ENCODE results near the gene S100A8. TPM values are rescaled to one million over a fixed set of nuclear protein-coding genes. Genes with fewer than 3 reads are reported as not detected.

The S100A8 gene
- total and polyA plus RNA-seq, 2 donors (not counting 3 experiments of a cell fraction or from before 2014, with no cell fraction given), result not detected

DNA sequence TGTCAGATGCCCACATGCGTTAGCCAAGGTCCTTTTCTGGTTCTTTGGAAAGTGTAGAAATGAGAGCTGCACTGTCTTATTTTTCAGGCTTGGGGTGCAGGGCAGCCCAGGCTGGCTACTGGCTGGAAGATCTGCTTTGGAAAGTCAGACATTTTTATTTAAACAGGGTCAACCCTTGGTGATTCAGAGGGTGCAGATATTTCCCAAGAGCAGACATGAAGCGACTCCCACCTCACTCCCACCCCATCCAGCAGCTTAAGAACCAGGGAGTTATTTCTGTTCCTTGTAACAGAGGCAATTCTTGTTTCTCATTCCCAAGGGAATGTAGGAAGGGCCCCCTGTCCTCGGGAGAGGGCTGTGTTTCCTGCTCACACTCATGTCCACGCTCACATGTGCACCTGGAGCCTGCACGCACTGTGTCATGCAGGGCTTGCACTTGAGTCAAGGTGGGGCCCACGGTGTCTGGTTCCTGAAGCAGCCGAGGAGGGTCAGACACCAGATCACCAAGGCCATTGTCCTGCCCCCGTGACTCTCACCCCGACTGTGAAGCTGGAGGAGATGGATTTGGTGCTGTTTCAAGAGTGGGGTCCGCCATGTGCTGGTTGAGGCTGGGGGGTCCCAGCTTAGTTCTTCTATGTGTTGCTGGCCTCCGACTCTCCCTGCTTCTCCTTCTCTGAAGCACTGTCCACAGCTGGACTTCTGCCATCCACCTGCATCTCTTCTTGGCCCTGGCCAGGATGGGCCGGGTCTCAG lies 26.4 kb upstream of the S100A8 start:
- Histone ChIP-seq H3K9ac (replicated peaks; ENCODE audit: extremely low read depth, insufficient read depth, low read length) (no peak overlapping the region), H2AFZ (ENCODE audit: low read depth, low read length) (no peak overlapping the region), H3K4me2 (ENCODE audit: insufficient read depth, low read length) (no peak overlapping the region), H4K20me1 (replicated peaks; ENCODE audit: control insufficient read depth, extremely low read depth, insufficient read depth, low read length) (no peaks in the 10 kb centered on the region), H3K79me2 (ENCODE audit: control insufficient read depth, insufficient read depth, low read length) (no peaks in the 10 kb centered on the region), H3K9me1 (replicated peaks; ENCODE audit: control insufficient read depth, extremely low read depth, insufficient read depth, low read length) (no peaks in the 10 kb centered on the region), H3K27ac (ENCODE audit: insufficient read depth, low read depth, low read length) (no peak overlapping the region), H3K4me3 (replicated peaks in 1 of 3; ENCODE audit: insufficient read depth in 1 of 3, low read depth in 1 of 3, low read length in 3 of 3) (no peak overlapping the region), H3K36me3 (ENCODE audit: control insufficient read depth in 2 of 2, extremely low read depth in 1 of 2, insufficient read depth in 2 of 2, low read length in 2 of 2) (no peaks in the 10 kb centered on the region), H3K27me3 (ENCODE audit: control insufficient read depth in 2 of 2, insufficient read depth in 2 of 2, low read length in 2 of 2) (no peaks in the 10 kb centered on the region), H3K9me3 (replicated peaks; ENCODE audit: control insufficient read depth, insufficient read depth, low read length) (no peaks in the 10 kb centered on the region), H3K4me1 (ENCODE audit: control insufficient read depth, extremely low read depth, insufficient read depth, low read length) (no peaks in the 10 kb centered on the region)
- FAIRE-seq (no peak), DNase-seq (ENCODE audit: low read depth, low spot score) (no peak)
- ChIA-PET CTCF (no interaction called here), POLR2A (no interaction called here)
- no TSS peak for BruUV-seq (replicated peaks)
- dilution Hi-C loops (cut with MboI; ENCODE audit: extremely low pct_ligation_motif_present, low sequenced_read_pairs) (no loop called here), intact Hi-C loops (cut with micrococcal nuclease) (no loop called here)
- TF ChIP-seq POLR2AphosphoS5 (IDR thresholded peaks at IDR 0.05; ENCODE audit: insufficient read depth, low read depth, low read length) (no peak), POLR2A (IDR thresholded peaks at IDR 0.05; ENCODE audit: low read depth, low read length) (no peak), MYC (IDR thresholded peaks at IDR 0.05; ENCODE audit: low read depth, low read length) (no peak)
- TF ChIP-seq, protein P1, sequence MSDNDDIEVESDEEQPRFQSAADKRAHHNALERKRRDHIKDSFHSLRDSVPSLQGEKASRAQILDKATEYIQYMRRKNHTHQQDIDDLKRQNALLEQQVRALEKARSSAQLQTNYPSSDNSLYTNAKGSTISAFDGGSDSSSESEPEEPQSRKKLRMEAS (IDR thresholded peaks at IDR 0.05; ENCODE audit: insufficient read depth, insufficient read length), result no peak

- FAIRE-seq (no peak), DNase-seq (ENCODE audit: low read depth, low spot score) (no peak)
- Histone ChIP-seq H3K9ac (replicated peaks; ENCODE audit: extremely low read depth, insufficient read depth, low read length) (no peak within 1 kb of the TSS), H4K20me1 (replicated peaks; ENCODE audit: control insufficient read depth, extremely low read depth, insufficient read depth, low read length) (no peaks in the 10 kb centered on the region), H3K9me3 (replicated peaks; ENCODE audit: control insufficient read depth, insufficient read depth, low read length) (no peaks in the 10 kb centered on the region), H3K9me1 (replicated peaks; ENCODE audit: control insufficient read depth, extremely low read depth, insufficient read depth, low read length) (no peaks in the 10 kb centered on the region), H2AFZ (ENCODE audit: low read depth, low read length) (no peak within 1 kb of the TSS), H3K4me2 (ENCODE audit: insufficient read depth, low read length) (no peak within 1 kb of the TSS), H3K4me3 (replicated peaks in 1 of 3; ENCODE audit: insufficient read depth in 1 of 3, low read depth in 1 of 3, low read length in 3 of 3) (no peak within 1 kb of the TSS), H3K36me3 (ENCODE audit: control insufficient read depth in 2 of 2, extremely low read depth in 1 of 2, insufficient read depth in 2 of 2, low read length in 2 of 2) (no peaks in the 10 kb centered on the region), H3K4me1 (ENCODE audit: control insufficient read depth, extremely low read depth, insufficient read depth, low read length) (no peaks in the 10 kb centered on the region), H3K27me3 (ENCODE audit: control insufficient read depth in 2 of 2, insufficient read depth in 2 of 2, low read length in 2 of 2) (no peaks in the 10 kb centered on the region), H3K79me2 (ENCODE audit: control insufficient read depth, insufficient read depth, low read length) (no peaks in the 10 kb centered on the region), H3K27ac (ENCODE audit: insufficient read depth, low read depth, low read length) (no peak within 1 kb of the TSS)
- ChIA-PET POLR2A (no interaction called here), CTCF (no interaction called here)
- no TSS peak for BruUV-seq (replicated peaks)
- TF ChIP-seq GATA2 (IDR thresholded peaks at IDR 0.05; ENCODE audit: insufficient read depth, insufficient read length, low read depth, low read length), result no peak
- TF ChIP-seq FOS (IDR thresholded peaks at IDR 0.05; ENCODE audit: borderline replicate concordance, insufficient read depth, low read length), result no peak
- TF ChIP-seq POLR2AphosphoS5 (IDR thresholded peaks at IDR 0.05; ENCODE audit: insufficient read depth, low read depth, low read length), result no peak
- TF ChIP-seq POLR2A (IDR thresholded peaks at IDR 0.05; ENCODE audit: low read depth, low read length), result no peak
- no peak for TF ChIP-seq JUN (IDR thresholded peaks at IDR 0.05; ENCODE audit: borderline replicate concordance, insufficient read depth, insufficient read length, low read depth)
- TF ChIP-seq, protein P1 (IDR thresholded peaks at IDR 0.05; ENCODE audit: insufficient read depth, insufficient read length), result no peak
- TF ChIP-seq, protein P2, sequence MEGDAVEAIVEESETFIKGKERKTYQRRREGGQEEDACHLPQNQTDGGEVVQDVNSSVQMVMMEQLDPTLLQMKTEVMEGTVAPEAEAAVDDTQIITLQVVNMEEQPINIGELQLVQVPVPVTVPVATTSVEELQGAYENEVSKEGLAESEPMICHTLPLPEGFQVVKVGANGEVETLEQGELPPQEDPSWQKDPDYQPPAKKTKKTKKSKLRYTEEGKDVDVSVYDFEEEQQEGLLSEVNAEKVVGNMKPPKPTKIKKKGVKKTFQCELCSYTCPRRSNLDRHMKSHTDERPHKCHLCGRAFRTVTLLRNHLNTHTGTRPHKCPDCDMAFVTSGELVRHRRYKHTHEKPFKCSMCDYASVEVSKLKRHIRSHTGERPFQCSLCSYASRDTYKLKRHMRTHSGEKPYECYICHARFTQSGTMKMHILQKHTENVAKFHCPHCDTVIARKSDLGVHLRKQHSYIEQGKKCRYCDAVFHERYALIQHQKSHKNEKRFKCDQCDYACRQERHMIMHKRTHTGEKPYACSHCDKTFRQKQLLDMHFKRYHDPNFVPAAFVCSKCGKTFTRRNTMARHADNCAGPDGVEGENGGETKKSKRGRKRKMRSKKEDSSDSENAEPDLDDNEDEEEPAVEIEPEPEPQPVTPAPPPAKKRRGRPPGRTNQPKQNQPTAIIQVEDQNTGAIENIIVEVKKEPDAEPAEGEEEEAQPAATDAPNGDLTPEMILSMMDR (IDR thresholded peaks at IDR 0.05; ENCODE audit: extremely low read depth in 1 of 2, insufficient read depth in 1 of 2, low read depth in 1 of 2, low read length in 2 of 2), result no peak
- no peak for TF ChIP-seq MYC (IDR thresholded peaks at IDR 0.05; ENCODE audit: low read depth, low read length)
- TF ChIP-seq EZH2 (IDR thresholded peaks at IDR 0.05; ENCODE audit: borderline replicate concordance, low read depth, low read length, severe bottlenecking), result no peak
- dilution Hi-C loops (cut with MboI; ENCODE audit: extremely low pct_ligation_motif_present, low sequenced_read_pairs), result no loop called here
- intact Hi-C loops (cut with micrococcal nuclease), result no loop called here
Measured at GRCh38 chr1:153415850-153416570, 25.1 kb upstream of the S100A8 start, which contains the start of gene S100A7A. S100A7A (plus strand) TSS chr1:153416520; CDS start chr1:153418083, 1,563 bp downstream.

Measured in endothelial cell of umbilical vein (primary cell).